ENCODE results near the gene FBXL2. TPM values are rescaled to one million over a fixed set of nuclear protein-coding genes. Genes with fewer than 3 reads are reported as not detected.
"Not testable (repeated sequence)": the region's sequence is repeated elsewhere in the genome, so short reads cannot be mapped to it uniquely, and the experiment has no call there.

Gene FBXL2
- total RNA-seq, 3 donors from 2014 or later = 7.7 to 24.9 (median 19.7) TPM

- DNase-seq (ENCODE audit: low spot score in 2 of 2) = no peak
- TF ChIP-seq POLR2AphosphoS5 (IDR thresholded peaks at IDR 0.05) (no peak), CTCF (IDR thresholded peaks at IDR 0.05) (no peak), POLR2A (IDR thresholded peaks at IDR 0.05) (no peak)
- Histone ChIP-seq H3K4me1 (no peaks in the 10 kb centered on the region), H3K27ac (no peak overlapping the region), H3K27me3 (no peaks in the 10 kb centered on the region), H3K4me3 (no peak overlapping the region), H3K9me3 (no peaks in the 10 kb centered on the region), H3K36me3 (no peaks in the 10 kb centered on the region)
- intact Hi-C loops (cut with DNase I; ENCODE audit: low total_unique reads) = no loop called here
These were observed 41.6 kb downstream of the FBXL2 start for GRCh38 chr3:33318710-33319380.

- Histone ChIP-seq H3K27ac (no peak overlapping the region), H3K4me3 (no peak overlapping the region), H3K4me1 (no peaks in the 10 kb centered on the region), H3K9me3 (peaks cover 0 to 3% of the 10 kb centered on the region in 2 donors), H3K27me3 (no peaks in the 10 kb centered on the region), H3K36me3 (no peaks in the 10 kb centered on the region)
- intact Hi-C loops (cut with DNase I; ENCODE audit: low total_unique reads) = no loop called here
- TF ChIP-seq POLR2A (IDR thresholded peaks at IDR 0.05) (no peak), CTCF (IDR thresholded peaks at IDR 0.05) (no peak), POLR2AphosphoS5 (IDR thresholded peaks at IDR 0.05) (no peak)
- DNase-seq (ENCODE audit: low spot score in 2 of 2) = no peak
These were observed 45.2 kb downstream of the FBXL2 start for GRCh38 chr3:33322412-33322811.

GRCh38 chr3:33331414-33331813, 54.2 kb downstream of the FBXL2 start:
- TF ChIP-seq POLR2A (IDR thresholded peaks at IDR 0.05) = no peak
- TF ChIP-seq POLR2AphosphoS5 (IDR thresholded peaks at IDR 0.05) = no peak
- no peak for TF ChIP-seq CTCF (IDR thresholded peaks at IDR 0.05)
- DNase-seq (ENCODE audit: low spot score in 2 of 2) = no peak
- H3K27ac ChIP-seq = no peak overlapping the region
- H3K9me3 ChIP-seq = peaks cover 0 to 19% of the 10 kb centered on the region in 2 donors
- H3K27me3 ChIP-seq = no peaks in the 10 kb centered on the region
- H3K36me3 ChIP-seq = no peaks in the 10 kb centered on the region
- H3K4me3 ChIP-seq = no peak overlapping the region
- intact Hi-C loops (cut with DNase I; ENCODE audit: low total_unique reads) = no loop called here
- no peaks in the 10 kb centered on the region for H3K4me1 ChIP-seq

GRCh38 chr3:33334364-33334763, 57.1 kb downstream of the FBXL2 start:
- no peaks in the 10 kb centered on the region for H3K4me1 ChIP-seq
- no peak for DNase-seq (ENCODE audit: low spot score in 2 of 2)
- H3K4me3 ChIP-seq = no peak overlapping the region
- TF ChIP-seq POLR2A (IDR thresholded peaks at IDR 0.05) (no peak), POLR2AphosphoS5 (IDR thresholded peaks at IDR 0.05) (no peak), CTCF (IDR thresholded peaks at IDR 0.05) (no peak)
- intact Hi-C loops (cut with DNase I; ENCODE audit: low total_unique reads) = no loop called here
- H3K27me3 ChIP-seq = no peaks in the 10 kb centered on the region
- peaks cover 0 to 19% of the 10 kb centered on the region in 2 donors for H3K9me3 ChIP-seq
- no peaks in the 10 kb centered on the region for H3K36me3 ChIP-seq
- no peak overlapping the region for H3K27ac ChIP-seq

GRCh38 chr3:33338936-33339465, 61.8 kb downstream of the FBXL2 start:
- H3K27me3 ChIP-seq; DNase-seq (ENCODE audit: low spot score in 2 of 2); intact Hi-C loops (cut with DNase I; ENCODE audit: low total_unique reads); H3K4me3 ChIP-seq; H3K36me3 ChIP-seq; H3K27ac ChIP-seq; H3K4me1 ChIP-seq: not testable (repeated sequence)
- peaks cover 0 to 11% of the 10 kb centered on the region in 2 donors for H3K9me3 ChIP-seq

Data from breast epithelium (tissue), 4 donors.